Right forelimb (tissue), 1 donor: ENCODE results near the gene TPBGL.
"Not testable (repeated sequence)": the region's sequence is repeated elsewhere in the genome, so short reads cannot be mapped to it uniquely, and the experiment has no call there.

ENCODE experiments used
- DNase-seq: peaks from one replicate; pipeline ENCODE4 v3.0.0-alpha.2; 2018

Gene TPBGL

GRCh38 chr11:75273411-75274391, 33.1 kb downstream of the TPBGL start:
- no peak for DNase-seq

- not testable (repeated sequence) for DNase-seq
These were observed 34.1 kb downstream of the TPBGL start for GRCh38 chr11:75274716-75275115.

- no peak for DNase-seq
These were observed 35.0 kb downstream of the TPBGL start for GRCh38 chr11:75275581-75275980.

- no peak for DNase-seq
These were observed 35.6 kb downstream of the TPBGL start for GRCh38 chr11:75276186-75276585.

GRCh38 chr11:75276686-75277085, 36.1 kb downstream of the TPBGL start:
- no peak for DNase-seq

- DNase-seq, result peak; percentile 15
These were observed 36.7 kb downstream of the TPBGL start for GRCh38 chr11:75277211-75277805.

- DNase-seq, result peak; percentile 40
These were observed 37.6 kb downstream of the TPBGL start for GRCh38 chr11:75277991-75278790.

- DNase-seq, result peak; percentile 30
These were observed 38.7 kb downstream of the TPBGL start for GRCh38 chr11:75279273-75279672.

- DNase-seq, result peak; percentile 85
These were observed 39.7 kb downstream of the TPBGL start for GRCh38 chr11:75280227-75280701.

GRCh38 chr11:75280770-75281468, 40.3 kb downstream of the TPBGL start:
- no peak for DNase-seq

- DNase-seq, result no peak
These were observed 41.0 kb downstream of the TPBGL start for GRCh38 chr11:75281469-75282095.

- no peak for DNase-seq
These were observed 42.9 kb downstream of the TPBGL start for GRCh38 chr11:75283391-75283931.

- DNase-seq, result no peak
These were observed 45.3 kb downstream of the TPBGL start for GRCh38 chr11:75285776-75286360.

GRCh38 chr11:75286826-75287465, 46.4 kb downstream of the TPBGL start:
- no peak for DNase-seq

- no peak for DNase-seq
These were observed 47.0 kb downstream of the TPBGL start for GRCh38 chr11:75287579-75287978.

- no peak for DNase-seq
These were observed 48.9 kb downstream of the TPBGL start for GRCh38 chr11:75289511-75289760.

- DNase-seq, result no peak
These were observed 49.3 kb downstream of the TPBGL start for GRCh38 chr11:75289919-75290318.

- no peak for DNase-seq
These were observed 51.2 kb downstream of the TPBGL start for GRCh38 chr11:75291741-75292140.

- DNase-seq, result no peak
These were observed 52.4 kb downstream of the TPBGL start for GRCh38 chr11:75292943-75293342.
